OCI-LY7 (cell line): Measurements from ENCODE around the gene SBF2. TPM values are rescaled to one million over a fixed set of nuclear protein-coding genes. Genes with fewer than 3 reads are reported as not detected.

Experiments used
- BruUV-seq: library from RNA; stranded (reverse); fragments of 400-500 nt; replicated peaks from 2 replicates; lab custom pipeline; 2021; lab: Mats Ljungman, UMichigan
- CTCF ChIA-PET: fragments of 300-600 bp; sonication (Branson Sonifier 250); formaldehyde crosslinking; loops from one replicate; lab custom pipeline; 2022; ENCODE audit warnings: antibody characterized with exemption; ENCODE audit not compliant: unreplicated experiment; lab: Charles Lee
- POLR2A ChIA-PET: fragments of 300-600 bp; sonication (Branson Sonifier 250); formaldehyde crosslinking; loops from one replicate; lab custom pipeline; 2022; ENCODE audit warnings: antibody characterized with exemption; lab: Charles Lee
- DNase-seq: peaks from one replicate; pipeline ENCODE4 v3.0.0-alpha.2; 2015; ENCODE audit warnings: low spot score
- H2AFZ ChIP-seq: fragments of 200-600 bp; sonication (generic), shearing (Covaris generic); 2 replicates; pipeline ENCODE4 v1.6.1; 2014; ENCODE audit warnings: mild to moderate bottlenecking, antibody characterized with exemption, low read length, moderate library complexity
- H3K27ac ChIP-seq: fragments of 200-600 bp; sonication (generic); 2 replicates; pipeline ENCODE4 v1.5.1; 2014; ENCODE audit warnings: mixed run types, low read depth, mild to moderate bottlenecking, moderate library complexity, low read length, inconsistent platforms; ENCODE audit not compliant: poor library complexity, severe bottlenecking
- H3K36me3 ChIP-seq: fragments of 200-600 bp; sonication (generic); 2 replicates; pipeline ENCODE4 v1.6.1; 2014; ENCODE audit warnings: mild to moderate bottlenecking, antibody characterized with exemption, low read length, moderate library complexity, mixed read lengths; ENCODE audit not compliant: insufficient read depth
- H3K4me1 ChIP-seq: fragments of 200-600 bp; sonication (generic); 2 replicates; pipeline ENCODE4 v1.5.1; 2014; ENCODE audit warnings: mild to moderate bottlenecking, low read length; ENCODE audit not compliant: insufficient read depth, poor library complexity, severe bottlenecking
- H3K4me2 ChIP-seq: fragments of 200-600 bp; sonication (generic); 2 replicates; pipeline ENCODE4 v1.6.1; 2014; ENCODE audit warnings: mild to moderate bottlenecking, low read length
- H3K4me3 ChIP-seq: fragments of 200-600 bp; sonication (generic); 2 replicates; pipeline ENCODE4 v1.5.1; 2014; ENCODE audit warnings: mild to moderate bottlenecking, low read depth, low read length; ENCODE audit not compliant: poor library complexity, severe bottlenecking
- H3K79me2 ChIP-seq: fragments of 200-600 bp; sonication (generic); 2 replicates; pipeline ENCODE4 v1.6.1; 2016; ENCODE audit warnings: low read depth, mild to moderate bottlenecking, low read length, moderate library complexity, mixed read lengths; ENCODE audit not compliant: insufficient read depth
- H3K9me2 ChIP-seq: fragments of 200-600 bp; sonication (generic); 2 replicates; pipeline ENCODE4 v1.6.1; 2016; ENCODE audit warnings: mild to moderate bottlenecking, low read length, mixed read lengths; ENCODE audit not compliant: insufficient read depth
- H3K9me3 ChIP-seq: fragments of 200-600 bp; sonication (generic); 2 replicates; pipeline ENCODE4 v1.6.1; 2014; ENCODE audit warnings: mild to moderate bottlenecking, mixed run types, low read length, mixed read lengths
- H4K20me1 ChIP-seq: fragments of 200-600 bp; sonication (generic); 2 replicates; pipeline ENCODE4 v1.6.1; 2014; ENCODE audit warnings: mild to moderate bottlenecking, antibody characterized with exemption, low read length, moderate library complexity, mixed read lengths; ENCODE audit not compliant: insufficient read depth
- CTCF ChIP-seq: fragments of 200-600 bp; sonication (generic); conservative IDR thresholded peaks from 2 replicates; pipeline ENCODE4 v1.5.1; 2014; ENCODE audit warnings: mild to moderate bottlenecking, antibody characterized with exemption, low read length, moderate library complexity, mixed read lengths
- EZH2phosphoT487 ChIP-seq: fragments of 200-600 bp; sonication (generic); IDR thresholded peaks from 2 replicates; pipeline ENCODE4 v1.6.1; 2018; ENCODE audit warnings: low read depth, borderline replicate concordance, mild to moderate bottlenecking, mixed run types, antibody characterized with exemption, low read length, moderate library complexity, mixed read lengths
- intact Hi-C: fragments of 100-400 bp; cut with micrococcal nuclease; formaldehyde crosslinking; loops from one replicate; pipeline ENCODE4 v1.10.0; 2022; ENCODE audit not compliant: unreplicated experiment
- total RNA-seq, 2 experiments: library from RNA; depleted of rRNA in 1 of 2; stranded (reverse); fragments of >200 nt in 1 of 2; shearing (Covaris generic) in 1 of 2; gene quantifications; 2 replicates each; pipeline ENCODE4 v1.2.3, GENCODE V29; 2014 to 2022

Gene SBF2
- total RNA-seq, 2 experiments from 2014 or later, result 12.9 to 14.3 TPM

DNA sequence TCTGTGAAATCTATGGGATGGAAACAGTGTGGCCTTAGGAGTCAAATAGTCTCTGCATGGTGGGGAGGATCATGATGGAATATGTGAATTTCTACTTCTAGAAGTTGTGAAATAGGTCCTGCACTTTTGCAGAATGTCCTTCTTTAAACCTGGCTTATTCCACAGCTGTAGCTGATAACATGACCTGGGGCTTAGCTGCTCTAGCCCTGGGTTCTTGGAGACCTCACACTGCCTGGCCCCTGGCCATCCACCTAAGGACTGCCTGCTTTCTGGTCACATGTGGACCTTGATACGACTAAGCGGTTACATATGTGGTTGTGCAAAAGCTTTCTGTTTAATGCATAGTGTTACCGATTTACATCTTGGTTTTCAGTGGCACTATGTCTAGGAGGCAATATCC lies 541.9 kb downstream of the SBF2 start:
- intact Hi-C loops, result loop anchor here (10.0 kb wide), 2 partner anchors 703 to 837 kb away; partner anchors contain the start of genes AKIP1 and AMPD3
- no peak overlapping the region for H3K27ac ChIP-seq

GRCh38 chr11:9750551-9750950 lies 543.5 kb downstream of the SBF2 start:
- Histone ChIP-seq H3K9me3 (no peaks in the 10 kb centered on the region), H3K4me2 (no peak overlapping the region), H3K27ac (no peak overlapping the region), H3K4me1 (peaks cover 75% of the 10 kb centered on the region), H3K36me3 (peaks cover 72% of the 10 kb centered on the region), H3K79me2 (peaks cover 21% of the 10 kb centered on the region; the same call in 1 of the 2 replicates), H3K9me2 (no peaks in the 10 kb centered on the region), H3K4me3 (no peak overlapping the region), H4K20me1 (no peaks in the 10 kb centered on the region), H2AFZ (no peak overlapping the region)
- DNase-seq, result no peak
- ChIA-PET POLR2A (interaction anchor here (0.6 to 7.9 kb wide), 7 partner anchors 49 to 560 kb away, joined by 3 to 53 read pairs (median 3); no protein-coding TSS in a partner anchor), CTCF (no interaction called here)
- intact Hi-C loops, result loop anchor here (10.0 kb wide), 2 partner anchors 704 to 836 kb away; partner anchors contain the start of genes AKIP1 and AMPD3
- BruUV-seq, result no TSS peak
- TF ChIP-seq EZH2phosphoT487, result no peak
- TF ChIP-seq CTCF, result no peak

More for the DNA sequence above, 541.9 kb downstream of the SBF2 start:
- H4K20me1 ChIP-seq, result no peaks in the 10 kb centered on the region
- CTCF ChIA-PET, result no interaction called here
- no TSS peak for BruUV-seq
- H3K9me2 ChIP-seq, result no peaks in the 10 kb centered on the region
- H2AFZ ChIP-seq, result no peak overlapping the region
- peaks cover 75% of the 10 kb centered on the region for H3K4me1 ChIP-seq
- no peaks in the 10 kb centered on the region for H3K9me3 ChIP-seq
- TF ChIP-seq EZH2phosphoT487, result no peak
- TF ChIP-seq CTCF, result no peak
- peaks cover 58% of the 10 kb centered on the region for H3K36me3 ChIP-seq
- H3K4me2 ChIP-seq, result 0 out of 2 replicates have a peak overlapping the region, but pooled peaks have one; percentile 3
- no peak overlapping the region for H3K4me3 ChIP-seq
- no peak for DNase-seq
- POLR2A ChIA-PET, result interaction anchor here (1.3 to 1.4 kb wide), 2 partner anchors 141 to 181 kb away, joined by 3 read pairs; no protein-coding TSS in a partner anchor
- H3K79me2 ChIP-seq, result peaks cover 11% of the 10 kb centered on the region; the same call in 1 of the 2 replicates
